Gastrocnemius medialis (tissue), 4 donors: ENCODE measurements around the gene TFG. TPM values are rescaled to one million over a fixed set of nuclear protein-coding genes. Genes with fewer than 3 reads are reported as not detected.

Experiments used
- ATAC-seq, 2 donors: fragments of 150-250 bp; one replicate each; pipeline ENCODE4 v1.9.1; 2016
- DNase-seq, 2 donors: peaks; one replicate each; pipeline ENCODE4 v3.0.0-alpha.2; 2019
- H3K27ac ChIP-seq, 4 donors: fragments of 200-600 bp; sonication (generic); 1 replicate in 1 of 4; 2 replicates in 3 of 4; pipeline ENCODE4 v1.5.1; 2016 to 2018; ENCODE audit warnings: mild to moderate bottlenecking in 2 of 4, moderate library complexity in 1 of 4
- H3K27me3 ChIP-seq, 3 donors: fragments of 200-600 bp; sonication (generic) in 2 of 3; 1 replicate in 1 of 3; 2 replicates in 2 of 3; pipeline versions ENCODE4 v1.5.1 to v1.6.0; 2016 to 2019; ENCODE audit warnings: mild to moderate bottlenecking in 1 of 3, moderate library complexity in 1 of 3
- H3K36me3 ChIP-seq, 2 donors: fragments of 200-600 bp; sonication (generic) in 1 of 2; one replicate each; pipeline ENCODE4 v1.5.1; 2017 to 2018
- H3K4me1 ChIP-seq, 2 donors: fragments of 200-600 bp; sonication (generic) in 1 of 2; one replicate each; pipeline ENCODE4 v1.5.1; 2016 to 2017; ENCODE audit warnings: mild to moderate bottlenecking in 2 of 2
- H3K4me3 ChIP-seq, 4 donors: fragments of 200-600 bp; sonication (generic) in 3 of 4; 1 replicate in 1 of 4; 2 replicates in 3 of 4; pipeline ENCODE4 v1.5.1; 2016 to 2019; ENCODE audit warnings: mild to moderate bottlenecking in 2 of 4
- H3K9me3 ChIP-seq, 3 donors: fragments of 200-600 bp; sonication (generic) in 2 of 3; 1 replicate in 1 of 3; 2 replicates in 2 of 3; pipeline ENCODE4 v1.5.1; 2016 to 2019
- CTCF ChIP-seq, 5 experiments: fragments of 450-650 bp in 3 of 5; fragments of 200-600 bp in 2 of 5; sonication (generic) in 2 of 5; IDR thresholded peaks in 4 of 5; conservative IDR thresholded peaks in 1 of 5; 1 replicate in 4 of 5; 2 replicates in 1 of 5; pipeline ENCODE4 v1.5.1; 2016 to 2019; ENCODE audit warnings: antibody characterized with exemption in 5 of 5, mild to moderate bottlenecking in 3 of 5, moderate library complexity in 3 of 5
- POLR2A ChIP-seq, 2 donors: fragments of 450-650 bp; IDR thresholded peaks; one replicate each; pipeline ENCODE4 v1.6.1; 2017; ENCODE audit warnings: antibody characterized with exemption in 2 of 2, mild to moderate bottlenecking in 2 of 2, moderate library complexity in 2 of 2
- in situ Hi-C, 4 donors: fragments of 200-750 bp; cut with MboI; loops; one replicate each; pipeline versions ENCODE4 v1.15.0 to v1.8.0; 2017; ENCODE audit warnings: low sequenced_read_pairs in 4 of 4
- intact Hi-C: fragments of 100-400 bp; cut with DNase I; formaldehyde crosslinking; loops from one replicate; pipeline ENCODE4 v1.15.1; 2023; ENCODE audit warnings: low total_unique reads
- total RNA-seq, 4 donors: library from RNA; depleted of rRNA; stranded (reverse); fragments of >200 nt; gene quantifications; one replicate each; pipeline versions ENCODE4 v1.1.0 to v1.2.3, GENCODE V29; 2016

TFG gene
- total RNA-seq, 4 donors from 2014 or later: 57.2 to 77.9 (median 67.3) TPM

- Histone ChIP-seq H3K27ac (no peak overlapping the region), H3K4me1 (no peaks in the 10 kb centered on the region), H3K4me3 (no peak overlapping the region), H3K36me3 (peaks cover 0 to 4% of the 10 kb centered on the region in 2 donors), H3K9me3 (no peaks in the 10 kb centered on the region), H3K27me3 (no peaks in the 10 kb centered on the region)
- intact Hi-C loops: no loop called here
- TF ChIP-seq CTCF (IDR thresholded peaks at IDR 0.05 in 4 of 5, conservative IDR thresholded peaks at IDR 0.05 in 1 of 5): no peak
- no peak for TF ChIP-seq POLR2A (IDR thresholded peaks at IDR 0.05)
- no peak for DNase-seq
- in situ Hi-C loops: no loop called here
- no peak for ATAC-seq
These were observed 67.5 kb downstream of the TFG start for GRCh38 chr3:100776746-100777145.

GRCh38 chr3:100777271-100777670, 68.0 kb downstream of the TFG start:
- Histone ChIP-seq H3K9me3 (no peaks in the 10 kb centered on the region), H3K4me1 (no peaks in the 10 kb centered on the region), H3K4me3 (no peak overlapping the region), H3K27me3 (no peaks in the 10 kb centered on the region), H3K36me3 (peaks cover 0 to 4% of the 10 kb centered on the region in 2 donors), H3K27ac (no peak overlapping the region)
- intact Hi-C loops (no loop called here), in situ Hi-C loops (no loop called here)
- DNase-seq (no peak), ATAC-seq (no peak)
- TF ChIP-seq POLR2A (IDR thresholded peaks at IDR 0.05) (no peak), CTCF (IDR thresholded peaks at IDR 0.05 in 4 of 5, conservative IDR thresholded peaks at IDR 0.05 in 1 of 5) (no peak)

- DNase-seq (no peak), ATAC-seq (no peak)
- intact Hi-C loops (no loop called here), in situ Hi-C loops (no loop called here)
- Histone ChIP-seq H3K27me3 (no peaks in the 10 kb centered on the region), H3K27ac (no peak overlapping the region), H3K4me3 (no peak overlapping the region), H3K4me1 (no peaks in the 10 kb centered on the region), H3K9me3 (no peaks in the 10 kb centered on the region), H3K36me3 (no peaks in the 10 kb centered on the region)
- TF ChIP-seq CTCF (IDR thresholded peaks at IDR 0.05 in 4 of 5, conservative IDR thresholded peaks at IDR 0.05 in 1 of 5): no peak
- no peak for TF ChIP-seq POLR2A (IDR thresholded peaks at IDR 0.05)
These were observed 70.2 kb downstream of the TFG start for GRCh38 chr3:100779480-100779879.

GRCh38 chr3:100780071-100780622, 70.9 kb downstream of the TFG start:
- ATAC-seq: no peak
- H3K27me3 ChIP-seq: no peaks in the 10 kb centered on the region
- H3K4me1 ChIP-seq: no peaks in the 10 kb centered on the region
- no peak overlapping the region for H3K27ac ChIP-seq
- no peaks in the 10 kb centered on the region for H3K36me3 ChIP-seq
- no peak overlapping the region for H3K4me3 ChIP-seq
- intact Hi-C loops: no loop called here
- no peak for DNase-seq
- in situ Hi-C loops: no loop called here
- TF ChIP-seq CTCF (IDR thresholded peaks at IDR 0.05 in 4 of 5, conservative IDR thresholded peaks at IDR 0.05 in 1 of 5) (no peak), POLR2A (IDR thresholded peaks at IDR 0.05) (no peak)
- H3K9me3 ChIP-seq: no peaks in the 10 kb centered on the region

- Histone ChIP-seq H3K9me3 (no peaks in the 10 kb centered on the region), H3K4me1 (no peaks in the 10 kb centered on the region), H3K4me3 (no peak overlapping the region), H3K27ac (no peak overlapping the region), H3K36me3 (no peaks in the 10 kb centered on the region), H3K27me3 (no peaks in the 10 kb centered on the region)
- in situ Hi-C loops: no loop called here
- ATAC-seq (no peak), DNase-seq (no peak)
- TF ChIP-seq POLR2A (IDR thresholded peaks at IDR 0.05): no peak
- no peak for TF ChIP-seq CTCF (IDR thresholded peaks at IDR 0.05 in 4 of 5, conservative IDR thresholded peaks at IDR 0.05 in 1 of 5)
- intact Hi-C loops: no loop called here
These were observed 72.0 kb downstream of the TFG start for GRCh38 chr3:100781301-100781700.
